ENCODE measurements around the gene FTL.

Gene FTL

GRCh38 chr19:48945415-48945814 is 19.7 kb upstream of the FTL start:
- TF ChIP-seq, protein P1, sequence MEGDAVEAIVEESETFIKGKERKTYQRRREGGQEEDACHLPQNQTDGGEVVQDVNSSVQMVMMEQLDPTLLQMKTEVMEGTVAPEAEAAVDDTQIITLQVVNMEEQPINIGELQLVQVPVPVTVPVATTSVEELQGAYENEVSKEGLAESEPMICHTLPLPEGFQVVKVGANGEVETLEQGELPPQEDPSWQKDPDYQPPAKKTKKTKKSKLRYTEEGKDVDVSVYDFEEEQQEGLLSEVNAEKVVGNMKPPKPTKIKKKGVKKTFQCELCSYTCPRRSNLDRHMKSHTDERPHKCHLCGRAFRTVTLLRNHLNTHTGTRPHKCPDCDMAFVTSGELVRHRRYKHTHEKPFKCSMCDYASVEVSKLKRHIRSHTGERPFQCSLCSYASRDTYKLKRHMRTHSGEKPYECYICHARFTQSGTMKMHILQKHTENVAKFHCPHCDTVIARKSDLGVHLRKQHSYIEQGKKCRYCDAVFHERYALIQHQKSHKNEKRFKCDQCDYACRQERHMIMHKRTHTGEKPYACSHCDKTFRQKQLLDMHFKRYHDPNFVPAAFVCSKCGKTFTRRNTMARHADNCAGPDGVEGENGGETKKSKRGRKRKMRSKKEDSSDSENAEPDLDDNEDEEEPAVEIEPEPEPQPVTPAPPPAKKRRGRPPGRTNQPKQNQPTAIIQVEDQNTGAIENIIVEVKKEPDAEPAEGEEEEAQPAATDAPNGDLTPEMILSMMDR (IDR thresholded peaks at IDR 0.05; ENCODE audit: low read depth, low read length, missing control alignments), result no peak
- in situ Hi-C loops (cut with HindIII; ENCODE audit: low sequenced_read_pairs), result no loop called here
- no peak for DNase-seq (ENCODE audit: low read depth)
- H3K4me3 ChIP-seq (ENCODE audit: low read depth, low read length), result no peak overlapping the region

- no peak overlapping the region for H3K4me3 ChIP-seq (ENCODE audit: low read depth, low read length)
- DNase-seq (ENCODE audit: low read depth), result no peak
- in situ Hi-C loops (cut with HindIII; ENCODE audit: low sequenced_read_pairs), result no loop called here
- TF ChIP-seq, protein P1 (IDR thresholded peaks at IDR 0.05; ENCODE audit: low read depth, low read length, missing control alignments), result no peak
These were observed 19.3 kb upstream of the FTL start for GRCh38 chr19:48945817-48946216.

DNA sequence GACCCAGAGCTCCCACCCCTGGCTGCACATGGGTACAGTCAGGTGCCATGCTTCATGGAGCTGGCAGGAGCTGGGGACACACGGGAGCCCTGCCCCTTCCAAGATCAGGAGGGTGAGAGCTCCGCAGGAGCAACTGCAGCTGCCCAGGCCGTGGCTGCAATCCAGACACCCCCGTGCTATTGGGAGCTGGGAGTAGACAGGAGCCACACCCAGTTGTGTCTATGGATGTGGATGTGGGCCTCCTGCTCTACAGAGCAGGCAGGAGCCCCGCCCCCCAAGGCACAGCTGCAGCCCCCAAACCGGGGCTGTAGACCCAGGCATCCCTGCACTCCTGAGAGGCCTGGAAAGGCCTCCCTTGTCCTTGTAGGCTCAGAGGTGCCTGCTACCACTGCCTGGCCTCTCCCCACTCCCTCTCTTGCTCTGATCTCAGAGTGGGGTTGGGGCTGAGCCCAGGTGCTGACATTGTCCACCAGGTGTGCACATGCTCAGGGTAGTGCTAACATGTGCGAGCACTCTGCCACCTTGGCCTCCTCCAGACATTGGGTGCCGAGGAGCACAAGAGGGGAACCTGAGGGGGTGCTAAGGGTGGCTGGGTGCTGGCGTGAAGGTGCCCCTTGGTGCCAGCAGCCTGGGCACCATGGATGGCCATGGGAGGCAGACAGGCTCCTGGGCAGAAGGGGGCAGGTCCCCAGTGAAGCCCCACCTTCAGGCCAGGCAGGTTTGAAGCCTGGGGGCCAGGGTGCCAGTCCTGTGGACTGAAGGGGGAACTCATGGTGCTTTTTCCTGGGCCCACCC is 18.4 kb upstream of the FTL start:
- no peak for DNase-seq (ENCODE audit: low read depth)
- TF ChIP-seq, protein P1 (IDR thresholded peaks at IDR 0.05; ENCODE audit: low read depth, low read length, missing control alignments), result no peak
- in situ Hi-C loops (cut with HindIII; ENCODE audit: low sequenced_read_pairs), result no loop called here
- no peak overlapping the region for H3K4me3 ChIP-seq (ENCODE audit: low read depth, low read length)

- TF ChIP-seq, protein P1 (IDR thresholded peaks at IDR 0.05; ENCODE audit: low read depth, low read length, missing control alignments), result no peak
- no peak for DNase-seq (ENCODE audit: low read depth)
- in situ Hi-C loops (cut with HindIII; ENCODE audit: low sequenced_read_pairs), result no loop called here
- no peak overlapping the region for H3K4me3 ChIP-seq (ENCODE audit: low read depth, low read length)
These were observed 17.9 kb upstream of the FTL start for GRCh38 chr19:48947258-48947542.

DNA sequence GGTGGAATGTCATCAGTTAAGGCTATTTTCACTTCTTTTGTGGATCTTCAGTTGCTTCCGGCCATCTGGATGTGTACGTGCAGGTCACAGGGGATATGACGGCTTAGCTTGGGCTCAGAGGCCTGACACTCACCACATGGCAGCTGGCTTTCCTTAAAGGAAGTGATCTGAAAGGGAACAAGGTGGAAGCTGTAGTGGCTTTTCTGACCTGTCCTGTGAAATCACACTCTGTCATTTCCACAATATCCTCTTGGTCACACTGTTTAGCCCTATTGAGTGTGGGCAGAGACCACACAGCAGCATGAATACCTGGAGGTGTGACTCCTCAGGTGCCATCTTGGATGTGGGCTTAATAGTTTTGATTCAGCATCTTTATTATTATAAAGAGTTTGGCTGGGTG is 14.9 kb upstream of the FTL start:
- TF ChIP-seq, protein P1 (IDR thresholded peaks at IDR 0.05; ENCODE audit: low read depth, low read length, missing control alignments), result no peak
- H3K4me3 ChIP-seq (ENCODE audit: low read depth, low read length), result no peak overlapping the region
- DNase-seq (ENCODE audit: low read depth), result no peak
- in situ Hi-C loops (cut with HindIII; ENCODE audit: low sequenced_read_pairs), result no loop called here

DNA sequence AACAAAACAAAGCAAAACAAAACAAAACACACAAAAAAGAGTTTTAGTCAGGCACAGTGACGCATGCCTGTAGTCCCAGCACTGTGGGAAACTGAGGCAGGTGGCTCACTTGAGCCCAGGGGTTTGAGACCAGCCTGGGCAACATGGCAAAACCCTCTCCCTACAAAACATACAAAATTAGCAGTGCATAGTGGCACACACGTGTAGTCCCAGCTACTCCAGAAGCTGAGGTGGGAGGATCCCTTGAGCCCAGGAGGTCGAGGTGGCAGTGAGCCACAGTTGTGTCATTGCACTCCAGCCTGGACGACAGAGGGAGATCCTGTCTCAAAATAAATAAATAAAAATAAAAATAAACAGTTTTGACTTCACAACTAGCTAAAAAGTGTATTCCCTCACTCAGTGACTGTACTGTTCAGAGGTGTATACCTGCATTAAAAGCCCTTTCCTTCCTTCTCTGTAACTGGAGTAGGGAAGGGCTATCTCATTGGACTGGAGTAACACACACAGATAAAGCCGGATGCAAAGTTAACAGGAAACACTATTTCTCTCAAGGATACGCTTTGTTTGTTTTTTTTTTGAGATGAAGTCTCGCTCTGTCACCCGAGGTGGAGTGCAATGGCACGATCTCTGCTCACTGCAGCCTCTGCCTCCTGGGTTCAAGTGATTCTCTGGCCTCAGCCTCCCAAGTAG is 14.1 kb upstream of the FTL start:
- in situ Hi-C loops (cut with HindIII; ENCODE audit: low sequenced_read_pairs), result no loop called here
- no peak overlapping the region for H3K4me3 ChIP-seq (ENCODE audit: low read depth, low read length)
- DNase-seq (ENCODE audit: low read depth), result no peak

More for the DNA sequence above, 14.1 kb upstream of the FTL start:
- TF ChIP-seq, protein P1 (IDR thresholded peaks at IDR 0.05; ENCODE audit: low read depth, low read length, missing control alignments), result no peak

Measured in astrocyte of the cerebellum (primary cell).